Fibroblast of the aortic adventitia (primary cell): Measurements from ENCODE around the gene ASF1A. TPM values are rescaled to one million over a fixed set of nuclear protein-coding genes. Genes with fewer than 3 reads are reported as not detected.
A peak's percentile ranks its signal among the peaks of the same experiment; 100 is the strongest.

Experiments
- DNase-seq: peaks from one replicate; pipeline ENCODE4 v3.0.0-alpha.2; 2010; ENCODE audit warnings: low read depth
- H3K4me3 ChIP-seq: 2 replicates; pipeline ENCODE4 v1.5.1; 2011; ENCODE audit warnings: low read depth, mild to moderate bottlenecking, control low read depth, low read length, moderate library complexity
- total RNA-seq: library from RNA; depleted of rRNA; stranded (reverse); fragments of >200 nt; gene quantifications from 2 replicates; pipeline ENCODE4 v1.2.3, GENCODE V29; 2012; ENCODE audit warnings: low replicate concordance
- TF ChIP-seq, protein P1 (sequence below): IDR thresholded peaks from 2 replicates; pipeline ENCODE4 v1.5.1; 2011; ENCODE audit warnings: mild to moderate bottlenecking, low read length, control low read depth, inconsistent platforms; ENCODE audit not compliant: insufficient read depth

ASF1A gene
- total RNA-seq, 1 donor = 26.1 TPM

- TF ChIP-seq, protein P1, sequence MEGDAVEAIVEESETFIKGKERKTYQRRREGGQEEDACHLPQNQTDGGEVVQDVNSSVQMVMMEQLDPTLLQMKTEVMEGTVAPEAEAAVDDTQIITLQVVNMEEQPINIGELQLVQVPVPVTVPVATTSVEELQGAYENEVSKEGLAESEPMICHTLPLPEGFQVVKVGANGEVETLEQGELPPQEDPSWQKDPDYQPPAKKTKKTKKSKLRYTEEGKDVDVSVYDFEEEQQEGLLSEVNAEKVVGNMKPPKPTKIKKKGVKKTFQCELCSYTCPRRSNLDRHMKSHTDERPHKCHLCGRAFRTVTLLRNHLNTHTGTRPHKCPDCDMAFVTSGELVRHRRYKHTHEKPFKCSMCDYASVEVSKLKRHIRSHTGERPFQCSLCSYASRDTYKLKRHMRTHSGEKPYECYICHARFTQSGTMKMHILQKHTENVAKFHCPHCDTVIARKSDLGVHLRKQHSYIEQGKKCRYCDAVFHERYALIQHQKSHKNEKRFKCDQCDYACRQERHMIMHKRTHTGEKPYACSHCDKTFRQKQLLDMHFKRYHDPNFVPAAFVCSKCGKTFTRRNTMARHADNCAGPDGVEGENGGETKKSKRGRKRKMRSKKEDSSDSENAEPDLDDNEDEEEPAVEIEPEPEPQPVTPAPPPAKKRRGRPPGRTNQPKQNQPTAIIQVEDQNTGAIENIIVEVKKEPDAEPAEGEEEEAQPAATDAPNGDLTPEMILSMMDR = no peak
- no peak overlapping the region for H3K4me3 ChIP-seq
- no peak for DNase-seq
Measured at GRCh38 chr6:118921084-118921483, 27.1 kb downstream of the ASF1A start.

DNA sequence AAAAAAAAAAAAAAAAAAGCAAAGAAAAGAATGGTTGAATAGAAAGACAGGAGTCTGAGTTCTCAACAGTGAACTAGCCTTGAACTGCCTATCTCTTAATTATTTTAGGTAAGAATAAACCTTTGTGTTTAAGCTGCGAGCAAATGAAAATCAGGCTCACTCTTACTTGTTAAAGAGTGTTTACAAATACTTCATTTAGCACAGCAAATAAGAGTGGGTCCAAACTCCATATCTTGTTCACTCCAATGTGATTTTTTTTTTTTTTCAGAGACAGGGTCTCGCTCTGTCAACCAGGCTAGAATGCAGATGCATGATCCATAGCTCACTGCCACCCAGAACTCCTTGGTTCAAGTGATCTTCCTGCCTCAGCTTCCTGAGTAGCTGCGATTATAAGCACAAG, 29.1 kb downstream of the ASF1A start:
- TF ChIP-seq, protein P1 = no peak
- no peak for DNase-seq
- H3K4me3 ChIP-seq = no peak overlapping the region

- DNase-seq = no peak
- no peak overlapping the region for H3K4me3 ChIP-seq
- TF ChIP-seq, protein P1 = peak; percentile 15
Measured at GRCh38 chr6:118930680-118931079, 36.7 kb downstream of the ASF1A start.

GRCh38 chr6:118931436-118931835, 37.5 kb downstream of the ASF1A start:
- no peak for DNase-seq
- TF ChIP-seq, protein P1 = no peak
- no peak overlapping the region for H3K4me3 ChIP-seq

DNA sequence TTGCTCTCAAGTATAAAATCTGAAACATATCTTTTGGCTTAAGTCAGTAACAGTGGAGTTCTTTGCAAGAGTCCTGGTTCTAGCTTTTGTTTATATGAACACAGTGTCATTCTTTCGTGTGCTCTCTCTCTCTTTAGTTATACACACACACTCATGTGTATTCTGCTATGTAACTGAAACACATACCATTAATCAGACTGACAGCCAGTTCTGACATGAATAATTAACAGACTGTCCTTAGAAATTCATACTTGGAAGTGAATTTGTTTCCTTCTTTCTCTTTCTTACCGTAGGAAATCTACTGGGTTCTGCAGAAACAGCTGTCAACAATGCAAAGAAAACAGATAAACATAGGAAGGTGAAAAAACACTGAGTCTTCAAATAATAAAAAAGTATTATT, 38.5 kb downstream of the ASF1A start:
- H3K4me3 ChIP-seq = no peak overlapping the region

DNA sequence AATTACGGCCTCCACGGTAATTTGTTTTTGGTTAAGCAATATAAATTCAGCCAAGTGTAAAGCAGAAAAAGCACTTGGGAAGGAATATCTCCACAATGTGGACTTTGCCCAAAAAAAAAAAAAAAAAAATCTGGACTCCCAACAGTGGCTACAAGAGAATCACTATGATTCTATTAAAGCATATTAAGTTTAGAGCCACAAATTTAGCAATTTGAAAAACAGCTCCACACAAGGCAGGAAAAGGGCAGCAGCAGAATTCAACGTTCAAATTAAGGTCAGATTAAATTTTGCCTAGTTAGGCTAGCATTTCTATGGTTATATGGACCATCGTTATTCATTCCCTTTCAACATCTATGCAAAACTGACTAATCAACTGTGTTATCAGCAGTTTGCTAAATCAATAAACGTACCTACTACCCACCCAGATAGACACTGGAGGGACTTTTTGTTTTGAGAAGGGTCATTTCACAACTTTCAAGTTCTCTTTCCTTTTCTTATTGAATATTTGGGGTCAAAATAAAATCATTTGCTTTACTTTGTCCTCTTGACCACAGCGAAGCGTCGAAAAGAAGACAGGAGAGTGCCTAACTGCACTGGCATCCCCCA, 40.0 kb downstream of the ASF1A start:
- peak overlapping the region; percentile 87 for H3K4me3 ChIP-seq
- TF ChIP-seq, protein P1 = no peak
- no peak for DNase-seq

More for the DNA sequence above, 38.5 kb downstream of the ASF1A start:
- TF ChIP-seq, protein P1 = no peak
- no peak for DNase-seq
